NCI-H2196 treated with DMSO at 0.1 percent for 48 hours (cell line): ENCODE data around the gene ABHD2.
"Not testable (repeated sequence)": the region's sequence is repeated elsewhere in the genome, so short reads cannot be mapped to it uniquely, and the experiment has no call there.

ENCODE experiments used
- DNase-seq: peaks from one replicate; lab custom pipeline; 2025; ENCODE audit not compliant: unreplicated experiment; lab: John Stamatoyannopoulos, UW

Gene ABHD2

DNA sequence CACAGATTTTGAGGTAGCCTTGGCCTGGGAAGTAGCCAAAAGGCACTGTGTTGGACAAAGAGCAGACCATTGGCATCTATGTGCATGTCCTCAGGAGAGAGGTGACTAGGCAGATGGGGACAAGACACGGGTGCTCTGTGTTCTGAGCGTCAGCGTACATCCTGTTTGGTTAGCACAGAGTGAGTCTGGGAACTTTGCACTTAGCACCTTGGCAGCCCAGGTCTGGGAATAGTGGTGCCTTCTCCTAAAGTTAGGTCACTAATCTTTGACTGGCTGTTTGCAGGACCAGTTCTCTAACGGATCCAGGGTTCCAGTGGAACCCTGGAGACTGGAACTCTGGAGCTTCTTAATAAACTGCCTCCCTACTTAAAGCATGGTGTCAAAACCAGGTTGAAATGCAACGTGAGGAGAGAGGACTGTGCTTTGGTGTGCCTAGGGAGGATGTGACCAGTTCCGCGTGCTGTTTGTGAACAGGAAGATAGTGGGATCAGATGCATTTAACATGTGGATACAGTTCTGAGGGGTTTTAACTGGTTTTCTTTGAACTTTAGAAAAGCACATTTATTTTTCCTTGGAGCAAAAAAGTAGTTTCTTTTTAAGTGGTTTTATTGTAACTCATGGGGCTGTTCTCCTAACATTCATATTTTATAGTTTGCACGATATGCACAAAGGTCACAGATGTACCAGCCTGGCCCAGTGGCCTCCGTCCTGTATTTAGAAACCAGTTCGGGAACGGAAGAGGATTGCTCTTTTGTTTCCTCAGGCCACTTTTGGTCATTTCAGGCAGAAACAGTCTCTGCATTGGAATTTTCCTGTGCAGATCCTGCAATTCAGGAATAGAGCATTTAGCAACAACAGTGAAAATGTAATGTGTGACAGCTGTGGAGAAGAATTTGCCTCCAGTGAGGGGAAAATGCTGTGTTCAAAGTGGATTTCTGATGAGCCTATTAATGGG is 48.8 kb downstream of the ABHD2 start:
- no peak for DNase-seq

DNA sequence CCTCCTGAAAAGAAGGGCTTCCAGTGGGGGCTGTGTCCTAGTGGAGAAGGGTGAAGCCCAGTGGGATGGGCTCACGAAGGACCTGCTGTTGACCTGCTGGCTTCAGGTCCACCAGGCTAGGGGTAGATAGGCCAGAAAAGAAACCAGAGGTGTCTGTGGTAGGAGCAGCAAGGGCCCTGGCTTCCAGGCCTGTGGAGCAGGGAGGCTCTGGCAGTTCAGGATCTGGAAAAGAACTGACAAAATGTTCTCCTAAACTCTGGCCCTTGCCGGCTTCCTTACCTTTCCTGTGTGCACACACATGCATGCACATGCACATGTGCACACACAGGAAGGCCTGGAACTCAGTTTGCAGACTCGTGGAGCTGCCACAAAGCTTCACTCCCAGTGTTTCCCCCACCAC is 49.7 kb downstream of the ABHD2 start:
- no peak for DNase-seq

DNA sequence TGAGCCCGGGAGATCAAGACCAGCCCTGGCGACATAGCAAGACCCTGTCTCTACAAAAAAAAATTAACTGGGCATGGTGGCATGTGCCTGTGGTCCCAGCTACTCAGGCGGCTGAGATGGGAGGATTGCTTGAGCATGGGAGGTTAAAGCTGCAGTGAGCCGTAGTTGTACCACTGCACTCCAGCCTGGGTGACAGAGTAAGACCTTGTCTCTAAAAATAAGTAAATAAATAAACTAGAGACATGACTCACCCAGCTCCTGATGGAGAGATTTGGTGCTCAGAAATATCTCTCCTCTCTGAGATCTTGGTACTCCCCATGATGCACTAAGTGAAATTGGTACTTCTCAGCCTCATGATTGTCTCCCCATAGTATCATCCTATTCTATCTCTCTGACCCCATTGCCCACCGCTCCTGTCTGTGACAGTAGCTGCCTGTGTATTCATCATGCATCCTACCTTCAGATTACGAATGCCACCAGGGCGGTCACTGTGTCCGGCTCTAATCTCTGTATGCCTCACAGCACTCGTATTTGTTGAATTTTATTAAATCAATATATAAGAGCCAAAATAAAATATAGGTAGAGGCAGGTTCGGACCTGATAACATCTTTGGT is 50.9 kb downstream of the ABHD2 start:
- DNase-seq = no peak

DNA sequence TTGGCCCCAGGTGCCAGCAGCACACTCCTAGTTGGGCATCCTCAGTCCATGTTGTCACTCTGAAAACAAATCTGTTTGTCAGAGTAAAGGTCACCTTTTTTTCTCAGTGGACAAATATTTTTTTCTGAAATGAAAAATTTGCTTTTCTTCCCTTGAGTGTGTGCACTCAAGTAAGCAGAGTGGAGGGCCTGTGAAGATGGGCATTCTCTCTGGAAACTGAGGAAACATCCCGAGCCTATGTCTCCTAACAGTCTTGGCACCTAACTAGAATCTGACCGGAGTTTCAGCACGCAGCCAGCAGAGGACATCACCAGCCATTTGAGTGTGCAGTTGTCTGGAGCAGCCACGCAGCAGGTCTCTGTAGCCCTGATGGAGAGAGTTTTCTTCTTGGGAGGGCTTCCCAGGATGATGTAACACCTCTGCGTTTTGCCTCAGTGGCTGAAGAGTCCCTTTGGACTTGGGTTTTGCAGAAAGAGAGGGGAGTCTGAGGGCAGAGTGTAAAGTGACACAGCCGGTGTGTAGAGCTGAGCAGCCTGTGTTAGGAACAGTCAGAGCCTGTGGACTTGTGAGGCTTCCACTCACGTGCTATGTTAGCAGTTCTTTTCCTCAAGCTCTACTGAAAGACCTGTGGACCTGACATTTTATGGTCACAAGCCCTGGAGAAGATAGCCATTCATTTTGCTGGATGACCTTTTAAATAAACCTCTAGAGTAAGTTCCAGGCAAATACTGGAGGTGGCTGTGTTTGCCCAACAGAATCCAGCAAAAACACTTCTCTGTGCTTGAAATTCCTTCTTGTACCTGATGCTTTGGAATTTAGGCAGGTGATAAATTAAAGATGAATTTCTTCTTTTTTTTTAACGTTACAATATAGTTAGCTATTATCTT is 51.6 kb downstream of the ABHD2 start:
- no peak for DNase-seq

GRCh38 chr15:89140595-89140994 is 52.3 kb downstream of the ABHD2 start:
- DNase-seq = no peak

GRCh38 chr15:89141159-89141558 is 52.9 kb downstream of the ABHD2 start:
- DNase-seq = not testable (repeated sequence)

DNA sequence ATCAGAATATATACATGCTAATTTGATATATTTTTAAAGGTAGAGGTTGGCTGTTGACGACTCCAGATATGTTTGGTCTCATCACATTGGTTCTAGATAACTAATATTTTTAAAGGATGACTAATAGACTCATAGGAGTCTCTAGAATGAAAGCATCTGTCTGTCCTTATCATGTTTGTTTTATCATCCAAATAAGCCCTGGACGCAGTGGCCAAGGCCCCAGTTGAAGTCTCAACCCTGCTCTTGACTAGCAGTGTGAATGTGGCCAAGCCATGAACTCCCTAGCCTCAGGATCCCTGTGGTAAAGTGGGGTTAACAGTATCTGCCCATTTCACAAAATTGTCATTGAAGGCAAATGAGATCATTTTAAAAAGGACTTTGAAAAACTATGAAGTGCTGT is 53.6 kb downstream of the ABHD2 start:
- no peak for DNase-seq

DNA sequence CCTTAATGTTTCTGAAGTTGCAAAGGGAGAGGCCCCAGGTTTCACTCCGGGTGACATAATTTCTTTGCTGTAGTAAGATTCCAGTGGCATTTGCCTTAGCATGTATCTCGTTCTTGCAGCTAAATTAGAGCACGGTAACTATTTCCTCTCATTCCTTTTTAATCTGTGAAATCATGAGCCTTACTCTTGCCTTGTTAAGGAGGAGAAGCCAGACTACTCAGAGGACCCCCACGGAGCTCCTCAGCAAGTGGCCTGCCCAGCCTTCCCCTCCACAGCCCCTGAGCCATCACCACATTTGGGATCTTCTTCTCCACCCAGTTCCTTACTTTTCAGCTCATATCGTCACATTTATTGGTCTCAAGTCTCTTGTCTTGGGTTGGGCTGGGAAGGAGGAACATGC is 54.2 kb downstream of the ABHD2 start:
- DNase-seq = no peak

- no peak for DNase-seq
Measured at GRCh38 chr15:89143503-89144162, 55.4 kb downstream of the ABHD2 start.

- DNase-seq = no peak
Measured at GRCh38 chr15:89144491-89144890, 56.2 kb downstream of the ABHD2 start.

- DNase-seq = no peak
Measured at GRCh38 chr15:89146366-89146765, 58.1 kb downstream of the ABHD2 start.

GRCh38 chr15:89148126-89148525 is 59.9 kb downstream of the ABHD2 start:
- DNase-seq = no peak

- DNase-seq = no peak
Measured at GRCh38 chr15:89149501-89150101, 61.3 kb downstream of the ABHD2 start.

GRCh38 chr15:89150287-89150686 is 62.0 kb downstream of the ABHD2 start:
- DNase-seq = no peak

- DNase-seq = no peak
Measured at GRCh38 chr15:89150762-89151664, 62.8 kb downstream of the ABHD2 start.

GRCh38 chr15:89155122-89155521 is 66.9 kb downstream of the ABHD2 start:
- no peak for DNase-seq

- no peak for DNase-seq
Measured at GRCh38 chr15:89155656-89156055, 67.4 kb downstream of the ABHD2 start.

DNA sequence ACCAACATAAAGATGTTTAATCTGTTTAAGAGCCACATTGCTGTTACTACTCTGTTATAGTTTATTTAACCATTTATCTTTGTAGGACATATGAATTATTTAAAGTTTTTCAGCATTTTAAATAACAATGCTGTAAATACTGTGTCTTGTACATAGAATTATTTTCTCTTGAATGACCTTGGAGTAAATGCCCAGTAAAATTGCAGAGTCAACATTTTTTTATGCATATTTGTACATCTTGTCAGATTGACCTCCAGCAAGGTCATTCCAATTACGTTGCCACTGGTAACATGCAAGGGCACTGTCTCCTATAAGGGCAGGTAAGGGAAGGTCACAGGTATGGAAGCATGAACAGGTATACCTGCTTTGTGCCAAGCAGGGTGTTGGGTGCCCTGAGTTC is 68.8 kb downstream of the ABHD2 start:
- no peak for DNase-seq

GRCh38 chr15:89157918-89158564 is 69.8 kb downstream of the ABHD2 start:
- DNase-seq = no peak
